ENCODE measurements around the gene SLC26A11. TPM values are rescaled to one million over a fixed set of nuclear protein-coding genes. Genes with fewer than 3 reads are reported as not detected.

The SLC26A11 gene
- polyA plus RNA-seq, 2 of the 4 experiments (the other 2 are of a cell fraction): 8.3 to 13.7 TPM

DNA sequence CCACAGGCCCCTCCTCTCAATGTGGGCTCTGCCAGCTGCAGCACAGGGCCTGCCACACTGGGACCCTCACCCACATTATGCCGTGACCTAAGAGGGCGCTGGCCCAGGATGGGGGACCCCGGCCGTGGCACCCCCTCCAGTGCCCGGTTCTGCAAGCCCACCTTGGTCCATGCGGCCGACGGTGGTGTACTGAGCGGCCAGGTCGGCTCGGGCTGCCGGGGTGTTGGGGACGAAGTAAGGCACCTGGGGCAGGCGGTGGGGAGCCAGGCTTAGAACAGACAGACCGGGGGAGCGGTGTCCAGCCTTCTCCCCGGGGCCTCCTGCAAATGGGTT is 6.6 kb upstream of the SLC26A11 start:
- 95% methylated on average over 16 of the region's 17 CpGs for WGBS (ENCODE audit: missing lambda C conversion rate)
- H3K4me2 ChIP-seq: no peak overlapping the region
- no peak overlapping the region for H3K27ac ChIP-seq
- H3K4me1 ChIP-seq: no peaks in the 10 kb centered on the region
- no peak overlapping the region for H3K4me3 ChIP-seq
- CTCF ChIA-PET: no interaction called here
- FAIRE-seq (no peak), ATAC-seq (no peak), DNase-seq (ENCODE audit: low read depth in 1 of 2, low spot score in 1 of 2) (no peak)
- POLR2A ChIA-PET: no interaction called here
- no peaks in the 10 kb centered on the region for H3K9me3 ChIP-seq
- TF ChIP-seq GATA3 (IDR thresholded peaks at IDR 0.05; ENCODE audit: borderline replicate concordance) (no peak), MYC (IDR thresholded peaks at IDR 0.05; ENCODE audit: borderline replicate concordance, low read length) (no peak), HDAC2 (IDR thresholded peaks at IDR 0.05) (no peak), TP53 (CRISPR knock-in tag; IDR thresholded peaks at IDR 0.05) (no peak), FOSL2 (IDR thresholded peaks at IDR 0.05) (no peak), FOSL2 (CRISPR knock-in tag; IDR thresholded peaks at IDR 0.05) (no peak), SREBF2 (IDR thresholded peaks at IDR 0.05) (no peak), EP300 (IDR thresholded peaks at IDR 0.05) (no peak), ESRRA (IDR thresholded peaks at IDR 0.05; ENCODE audit: borderline replicate concordance, low read length) (no peak)

DNA sequence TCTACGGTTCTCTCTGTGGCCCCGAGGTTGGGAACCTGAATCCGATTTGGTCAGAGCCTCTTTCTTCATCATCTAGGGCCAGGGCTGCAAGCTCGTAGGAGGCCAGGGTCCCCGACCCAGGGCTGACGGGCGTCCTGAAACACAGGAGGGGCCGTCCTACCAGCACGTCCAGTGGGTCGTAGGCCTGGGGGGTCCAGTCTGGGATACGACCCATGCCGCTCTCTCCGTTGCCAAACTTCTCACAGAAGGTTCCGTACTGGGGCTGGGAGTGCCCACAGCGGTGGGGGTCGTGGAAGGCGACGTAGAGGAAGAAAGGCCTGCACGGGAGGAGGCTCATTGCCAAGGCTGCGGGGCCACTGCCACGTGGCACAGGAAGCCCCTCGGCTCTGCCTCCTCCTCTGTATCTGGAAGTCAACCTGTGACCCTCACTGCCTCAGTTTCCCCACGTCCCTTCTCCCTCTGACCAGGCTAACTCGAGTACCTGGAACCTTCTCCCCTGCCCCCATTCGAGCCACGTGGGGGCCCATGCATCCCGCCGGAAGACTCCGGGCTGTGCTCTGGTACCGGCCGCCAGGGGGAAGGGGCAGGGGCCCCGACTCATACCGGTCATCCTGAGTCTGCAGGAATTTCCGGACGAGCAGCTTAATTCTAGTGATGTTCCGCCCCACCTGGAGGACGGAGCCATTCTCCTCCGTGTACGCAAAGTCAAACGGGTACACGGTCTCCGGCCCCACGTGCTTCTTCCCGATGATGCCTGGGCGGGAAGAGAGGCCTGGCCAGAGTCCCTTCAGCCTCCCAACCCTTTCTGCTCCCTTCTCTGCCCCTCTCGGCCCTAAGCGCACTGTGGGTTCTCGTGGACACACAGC is 6.0 kb upstream of the SLC26A11 start:
- WGBS (ENCODE audit: missing lambda C conversion rate): 93% methylated on average over 48 of the region's 48 CpGs
- ATAC-seq: no peak
- no peak for DNase-seq (ENCODE audit: low read depth in 1 of 2, low spot score in 1 of 2)

More for the DNA sequence above, 6.0 kb upstream of the SLC26A11 start:
- ChIA-PET POLR2A (no interaction called here), CTCF (interaction anchor here (0.9 to 1.6 kb wide), 2 partner anchors 10 to 25 kb away, joined by 3 to 4 read pairs; no protein-coding TSS in a partner anchor)
- Histone ChIP-seq H3K4me1 (peaks cover 4% of the 10 kb centered on the region; the same call in 1 of the 3 replicates), H3K4me3 (no peak overlapping the region), H3K4me2 (no peak overlapping the region), H3K9me3 (no peaks in the 10 kb centered on the region), H3K27ac (no peak overlapping the region)
- TF ChIP-seq JUN (IDR thresholded peaks at IDR 0.05) (no peak), FOXS1 (CRISPR knock-in tag; IDR thresholded peaks at IDR 0.05) (no peak), FOSB (CRISPR knock-in tag; IDR thresholded peaks at IDR 0.05) (no peak), RCOR1 (IDR thresholded peaks at IDR 0.05; ENCODE audit: low read depth, low read length) (no peak), GATA3 (IDR thresholded peaks at IDR 0.05; ENCODE audit: borderline replicate concordance) (no peak), BHLHE40 (IDR thresholded peaks at IDR 0.05; ENCODE audit: low read depth, low read length) (no peak), ZSCAN20 (CRISPR knock-in tag; IDR thresholded peaks at IDR 0.05) (no peak), PHF8 (IDR thresholded peaks at IDR 0.05; ENCODE audit: borderline replicate concordance, low read depth) (no peak), SREBF2 (IDR thresholded peaks at IDR 0.05) (no peak), RARB (CRISPR knock-in tag; IDR thresholded peaks at IDR 0.05) (no peak), CEBPB (IDR thresholded peaks at IDR 0.05) (no peak)
- TF ChIP-seq, protein P1, sequence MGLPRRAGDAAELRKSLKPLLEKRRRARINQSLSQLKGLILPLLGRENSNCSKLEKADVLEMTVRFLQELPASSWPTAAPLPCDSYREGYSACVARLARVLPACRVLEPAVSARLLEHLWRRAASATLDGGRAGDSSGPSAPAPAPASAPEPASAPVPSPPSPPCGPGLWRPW (IDR thresholded peaks at IDR 0.05): no peak
- TF ChIP-seq, protein P2, sequence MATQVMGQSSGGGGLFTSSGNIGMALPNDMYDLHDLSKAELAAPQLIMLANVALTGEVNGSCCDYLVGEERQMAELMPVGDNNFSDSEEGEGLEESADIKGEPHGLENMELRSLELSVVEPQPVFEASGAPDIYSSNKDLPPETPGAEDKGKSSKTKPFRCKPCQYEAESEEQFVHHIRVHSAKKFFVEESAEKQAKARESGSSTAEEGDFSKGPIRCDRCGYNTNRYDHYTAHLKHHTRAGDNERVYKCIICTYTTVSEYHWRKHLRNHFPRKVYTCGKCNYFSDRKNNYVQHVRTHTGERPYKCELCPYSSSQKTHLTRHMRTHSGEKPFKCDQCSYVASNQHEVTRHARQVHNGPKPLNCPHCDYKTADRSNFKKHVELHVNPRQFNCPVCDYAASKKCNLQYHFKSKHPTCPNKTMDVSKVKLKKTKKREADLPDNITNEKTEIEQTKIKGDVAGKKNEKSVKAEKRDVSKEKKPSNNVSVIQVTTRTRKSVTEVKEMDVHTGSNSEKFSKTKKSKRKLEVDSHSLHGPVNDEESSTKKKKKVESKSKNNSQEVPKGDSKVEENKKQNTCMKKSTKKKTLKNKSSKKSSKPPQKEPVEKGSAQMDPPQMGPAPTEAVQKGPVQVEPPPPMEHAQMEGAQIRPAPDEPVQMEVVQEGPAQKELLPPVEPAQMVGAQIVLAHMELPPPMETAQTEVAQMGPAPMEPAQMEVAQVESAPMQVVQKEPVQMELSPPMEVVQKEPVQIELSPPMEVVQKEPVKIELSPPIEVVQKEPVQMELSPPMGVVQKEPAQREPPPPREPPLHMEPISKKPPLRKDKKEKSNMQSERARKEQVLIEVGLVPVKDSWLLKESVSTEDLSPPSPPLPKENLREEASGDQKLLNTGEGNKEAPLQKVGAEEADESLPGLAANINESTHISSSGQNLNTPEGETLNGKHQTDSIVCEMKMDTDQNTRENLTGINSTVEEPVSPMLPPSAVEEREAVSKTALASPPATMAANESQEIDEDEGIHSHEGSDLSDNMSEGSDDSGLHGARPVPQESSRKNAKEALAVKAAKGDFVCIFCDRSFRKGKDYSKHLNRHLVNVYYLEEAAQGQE (IDR thresholded peaks at IDR 0.05): no peak
- TF ChIP-seq, protein P3, sequence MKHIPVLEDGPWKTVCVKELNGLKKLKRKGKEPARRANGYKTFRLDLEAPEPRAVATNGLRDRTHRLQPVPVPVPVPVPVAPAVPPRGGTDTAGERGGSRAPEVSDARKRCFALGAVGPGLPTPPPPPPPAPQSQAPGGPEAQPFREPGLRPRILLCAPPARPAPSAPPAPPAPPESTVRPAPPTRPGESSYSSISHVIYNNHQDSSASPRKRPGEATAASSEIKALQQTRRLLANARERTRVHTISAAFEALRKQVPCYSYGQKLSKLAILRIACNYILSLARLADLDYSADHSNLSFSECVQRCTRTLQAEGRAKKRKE (CRISPR knock-in tag; IDR thresholded peaks at IDR 0.05; ENCODE audit: low read depth): no peak
- TF ChIP-seq, protein P4, sequence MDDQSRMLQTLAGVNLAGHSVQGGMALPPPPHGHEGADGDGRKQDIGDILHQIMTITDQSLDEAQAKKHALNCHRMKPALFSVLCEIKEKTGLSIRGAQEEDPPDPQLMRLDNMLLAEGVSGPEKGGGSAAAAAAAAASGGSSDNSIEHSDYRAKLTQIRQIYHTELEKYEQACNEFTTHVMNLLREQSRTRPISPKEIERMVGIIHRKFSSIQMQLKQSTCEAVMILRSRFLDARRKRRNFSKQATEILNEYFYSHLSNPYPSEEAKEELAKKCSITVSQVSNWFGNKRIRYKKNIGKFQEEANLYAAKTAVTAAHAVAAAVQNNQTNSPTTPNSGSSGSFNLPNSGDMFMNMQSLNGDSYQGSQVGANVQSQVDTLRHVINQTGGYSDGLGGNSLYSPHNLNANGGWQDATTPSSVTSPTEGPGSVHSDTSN (IDR thresholded peaks at IDR 0.05): no peak
- TF ChIP-seq, protein P5, sequence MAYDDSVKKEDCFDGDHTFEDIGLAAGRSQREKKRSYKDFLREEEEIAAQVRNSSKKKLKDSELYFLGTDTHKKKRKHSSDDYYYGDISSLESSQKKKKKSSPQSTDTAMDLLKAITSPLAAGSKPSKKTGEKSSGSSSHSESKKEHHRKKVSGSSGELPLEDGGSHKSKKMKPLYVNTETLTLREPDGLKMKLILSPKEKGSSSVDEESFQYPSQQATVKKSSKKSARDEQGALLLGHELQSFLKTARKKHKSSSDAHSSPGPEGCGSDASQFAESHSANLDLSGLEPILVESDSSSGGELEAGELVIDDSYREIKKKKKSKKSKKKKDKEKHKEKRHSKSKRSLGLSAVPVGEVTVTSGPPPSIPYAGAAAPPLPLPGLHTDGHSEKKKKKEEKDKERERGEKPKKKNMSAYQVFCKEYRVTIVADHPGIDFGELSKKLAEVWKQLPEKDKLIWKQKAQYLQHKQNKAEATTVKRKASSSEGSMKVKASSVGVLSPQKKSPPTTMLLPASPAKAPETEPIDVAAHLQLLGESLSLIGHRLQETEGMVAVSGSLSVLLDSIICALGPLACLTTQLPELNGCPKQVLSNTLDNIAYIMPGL (CRISPR knock-in tag; IDR thresholded peaks at IDR 0.05; ENCODE audit: borderline replicate concordance): no peak
- no peak for FAIRE-seq

Measured in A549 (cell line).